OCI-LY1 (cell line): Measurements from ENCODE around the gene SFMBT2.

Experiments used
- H2AFZ ChIP-seq: fragments of 200-600 bp; sonication (generic), shearing (Covaris generic); 2 replicates; pipeline ENCODE4 v1.6.0; 2014; ENCODE audit warnings: antibody characterized with exemption, mild to moderate bottlenecking, low read length
- H3F3A ChIP-seq: fragments of 200-600 bp; sonication (generic), shearing (Covaris generic); 2 replicates; pipeline ENCODE4 v1.6.0; 2014; ENCODE audit warnings: mild to moderate bottlenecking, antibody characterized with exemption, low read length, moderate library complexity; ENCODE audit not compliant: insufficient read depth
- H3K27ac ChIP-seq: fragments of 200-600 bp; sonication (generic); 2 replicates; pipeline ENCODE4 v1.5.1; 2014; ENCODE audit warnings: low read length, mixed run types, mild to moderate bottlenecking, low read depth; ENCODE audit not compliant: poor library complexity, severe bottlenecking
- H3K27me3 ChIP-seq: fragments of 200-600 bp; sonication (generic); 2 replicates; pipeline ENCODE4 v1.6.0; 2014; ENCODE audit warnings: antibody characterized with exemption, mild to moderate bottlenecking, low read length, moderate library complexity; ENCODE audit not compliant: insufficient read depth
- H3K36me3 ChIP-seq: fragments of 200-600 bp; sonication (generic); 2 replicates; pipeline ENCODE4 v1.6.1; 2014; ENCODE audit warnings: mild to moderate bottlenecking, antibody characterized with exemption, low read length, moderate library complexity, mixed read lengths; ENCODE audit not compliant: insufficient read depth
- H3K4me1 ChIP-seq: fragments of 200-600 bp; sonication (generic); 2 replicates; pipeline ENCODE4 v1.5.1; 2014; ENCODE audit warnings: mild to moderate bottlenecking, low read length, moderate library complexity; ENCODE audit not compliant: insufficient read depth, severe bottlenecking
- H3K4me2 ChIP-seq: fragments of 200-600 bp; sonication (generic), shearing (Covaris generic); 2 replicates; pipeline ENCODE4 v1.6.1; 2014; ENCODE audit warnings: low read length
- H3K4me3 ChIP-seq: fragments of 200-600 bp; sonication (generic); 2 replicates; pipeline ENCODE4 v1.5.1; 2014; ENCODE audit warnings: low read length, low read depth, mild to moderate bottlenecking, mixed read lengths; ENCODE audit not compliant: poor library complexity, severe bottlenecking
- H3K79me2 ChIP-seq: fragments of 200-600 bp; shearing (Covaris generic); 2 replicates; pipeline ENCODE4 v1.6.1; 2016; ENCODE audit warnings: mixed run types, low read length, mixed read lengths; ENCODE audit not compliant: insufficient read depth
- H3K9ac ChIP-seq: fragments of 200-600 bp; sonication (generic), shearing (Covaris generic); 2 replicates; pipeline ENCODE4 v1.6.1; 2014; ENCODE audit warnings: mild to moderate bottlenecking, low read length, mixed read lengths
- H3K9me2 ChIP-seq: fragments of 200-600 bp; sonication (generic), shearing (Covaris generic); 2 replicates; pipeline ENCODE4 v1.6.1; 2014; ENCODE audit warnings: low read depth, mild to moderate bottlenecking, low read length, mixed read lengths
- H3K9me3 ChIP-seq: fragments of 200-600 bp; shearing (Covaris generic); 2 replicates; pipeline ENCODE4 v1.6.1; 2014; ENCODE audit warnings: low read length, mixed read lengths
- H4K20me1 ChIP-seq: fragments of 200-600 bp; sonication (generic), shearing (Covaris generic); 2 replicates; pipeline ENCODE4 v1.6.0; 2016; ENCODE audit warnings: mild to moderate bottlenecking, low read length; ENCODE audit not compliant: insufficient read depth
- CTCF ChIP-seq: fragments of 200-600 bp; sonication (generic), shearing (Covaris generic); IDR thresholded peaks from 2 replicates; pipeline ENCODE4 v1.5.1; 2017; ENCODE audit warnings: mild to moderate bottlenecking, antibody characterized with exemption, low read length, moderate library complexity, mixed read lengths
- EZH2 ChIP-seq: fragments of 200-600 bp; sonication (generic), shearing (Covaris generic); IDR thresholded peaks from 2 replicates; pipeline ENCODE4 v1.8.0; 2017; ENCODE audit warnings: borderline replicate concordance, mixed run types, mild to moderate bottlenecking, antibody characterized with exemption, low read length, moderate library complexity, mixed read lengths

The SFMBT2 gene

DNA sequence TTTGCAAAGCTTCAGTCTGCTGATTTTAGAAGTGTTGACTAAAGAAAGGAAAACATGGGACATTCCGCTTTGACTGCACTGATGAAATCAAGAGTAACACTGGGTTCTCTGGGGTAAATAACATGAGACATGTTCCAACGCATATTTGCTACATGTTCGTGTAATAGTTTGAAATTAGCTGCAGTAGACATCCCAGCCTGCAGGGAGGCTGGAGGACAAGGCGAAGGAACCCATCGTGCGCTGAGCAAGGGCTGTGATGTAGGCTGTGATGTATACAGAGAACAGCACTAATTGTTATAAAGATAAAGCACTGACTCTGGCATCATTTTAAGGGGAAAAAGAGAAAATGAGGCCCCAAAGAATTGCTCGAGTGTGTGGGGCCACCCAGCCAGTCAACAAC lies 40.3 kb downstream of the SFMBT2 start:
- Histone ChIP-seq H3K4me1 (no peaks in the 10 kb centered on the region), H3K27me3 (no peaks in the 10 kb centered on the region), H3K9me3 (peaks cover 11% of the 10 kb centered on the region), H3K9ac (no peak overlapping the region), H3K4me2 (no peak overlapping the region), H3K79me2 (no peaks in the 10 kb centered on the region), H3K36me3 (peaks cover 88% of the 10 kb centered on the region), H3F3A (no peaks in the 10 kb centered on the region), H2AFZ (no peak overlapping the region), H4K20me1 (no peaks in the 10 kb centered on the region), H3K27ac (no peak overlapping the region), H3K4me3 (no peak overlapping the region), H3K9me2 (no peaks in the 10 kb centered on the region)
- TF ChIP-seq CTCF (no peak), EZH2 (no peak)

DNA sequence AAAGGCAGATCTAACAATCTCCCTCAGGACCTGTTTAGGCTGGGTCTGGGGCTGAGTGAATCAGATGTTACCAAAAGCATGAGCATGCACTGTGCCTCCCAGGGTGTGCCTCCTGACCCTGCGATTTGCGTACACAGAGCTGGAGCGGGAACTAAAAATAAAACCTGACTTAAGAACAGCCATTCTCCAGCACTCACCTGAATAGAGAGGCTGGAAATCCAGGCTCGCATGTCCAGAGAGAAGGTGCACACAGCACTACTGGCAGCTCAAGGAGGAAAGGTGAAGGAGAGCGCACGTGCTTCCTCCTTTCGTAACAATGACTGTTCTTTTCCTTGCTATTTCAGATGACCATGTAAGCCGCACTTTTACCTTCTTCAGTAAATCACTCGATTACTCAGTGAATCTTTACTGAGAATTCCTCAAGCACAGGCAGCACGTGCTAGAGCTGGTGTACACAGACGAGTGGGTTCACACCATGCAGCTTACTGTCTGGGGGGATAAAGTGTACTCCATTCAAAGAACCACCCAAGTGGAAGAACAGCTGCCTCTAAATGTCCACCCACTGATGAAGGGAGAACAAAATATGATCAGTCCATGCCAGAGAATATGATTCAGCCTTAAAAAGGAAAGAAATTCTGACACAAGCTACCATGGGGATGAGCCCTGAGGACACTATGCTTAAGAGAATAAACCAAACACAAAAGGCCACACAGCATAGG lies 45.6 kb downstream of the SFMBT2 start:
- peaks cover 95% of the 10 kb centered on the region for H3K36me3 ChIP-seq
- H3K79me2 ChIP-seq = no peaks in the 10 kb centered on the region

DNA sequence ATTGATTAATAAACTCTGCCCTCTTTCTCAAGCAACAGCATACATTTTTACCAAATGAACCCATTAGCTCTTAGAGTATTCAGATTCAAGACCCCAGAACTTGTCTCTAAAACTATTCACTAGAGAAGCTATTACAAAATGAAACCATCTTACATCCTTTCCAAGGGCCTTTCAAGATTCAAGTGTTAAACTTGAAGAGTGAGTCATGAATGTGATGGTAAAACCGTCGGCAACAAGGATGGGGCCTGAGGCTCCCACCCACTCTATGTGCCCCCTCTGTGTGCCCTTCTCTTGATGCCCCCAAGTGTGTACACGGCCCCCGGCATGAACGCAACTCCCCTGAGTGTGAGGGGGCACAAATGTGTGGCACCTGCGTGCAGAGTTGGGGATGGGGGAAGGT lies 46.4 kb downstream of the SFMBT2 start:
- Histone ChIP-seq H3K9ac (no peak overlapping the region), H3K27ac (no peak overlapping the region), H3K4me2 (no peak overlapping the region), H3K4me1 (no peaks in the 10 kb centered on the region), H3F3A (no peaks in the 10 kb centered on the region), H3K9me3 (peaks cover 19% of the 10 kb centered on the region), H3K79me2 (no peaks in the 10 kb centered on the region), H3K27me3 (no peaks in the 10 kb centered on the region), H2AFZ (no peak overlapping the region), H3K9me2 (no peaks in the 10 kb centered on the region), H3K4me3 (no peak overlapping the region), H3K36me3 (peaks cover 95% of the 10 kb centered on the region), H4K20me1 (no peaks in the 10 kb centered on the region)
- no peak for TF ChIP-seq CTCF
- TF ChIP-seq EZH2 = no peak

More for the DNA sequence above, 45.6 kb downstream of the SFMBT2 start:
- no peak overlapping the region for H3K4me2 ChIP-seq
- H3K9me2 ChIP-seq = no peaks in the 10 kb centered on the region
- H3K27me3 ChIP-seq = no peaks in the 10 kb centered on the region
- no peak overlapping the region for H3K4me3 ChIP-seq
- TF ChIP-seq EZH2 = no peak
- no peak for TF ChIP-seq CTCF
- no peaks in the 10 kb centered on the region for H3K4me1 ChIP-seq
- H3K27ac ChIP-seq = no peak overlapping the region
- H3F3A ChIP-seq = no peaks in the 10 kb centered on the region
- no peaks in the 10 kb centered on the region for H4K20me1 ChIP-seq
- no peak overlapping the region for H3K9ac ChIP-seq
- H2AFZ ChIP-seq = no peak overlapping the region
- H3K9me3 ChIP-seq = peaks cover 19% of the 10 kb centered on the region
